IPS-18a (cell line): Measurements from ENCODE around the gene GPR183.

ENCODE experiments used
- H3K27ac ChIP-seq: one replicate; pipeline ENCODE4 v1.5.1; 2013; ENCODE audit warnings: low read length
- H3K27me3 ChIP-seq: one replicate; pipeline ENCODE4 v1.6.1; 2013; ENCODE audit warnings: mild to moderate bottlenecking, low read length; ENCODE audit not compliant: control insufficient read depth, insufficient read depth
- H3K36me3 ChIP-seq: one replicate; pipeline ENCODE4 v1.6.1; 2013; ENCODE audit warnings: low read depth, low read length; ENCODE audit not compliant: control insufficient read depth
- H3K4me1 ChIP-seq: one replicate; pipeline ENCODE4 v1.6.1; 2013; ENCODE audit warnings: low read depth, low read length; ENCODE audit not compliant: control insufficient read depth
- H3K4me3 ChIP-seq: one replicate; pipeline ENCODE4 v1.5.1; 2013; ENCODE audit warnings: low read length
- H3K9ac ChIP-seq: one replicate; pipeline ENCODE4 v1.6.1; 2013; ENCODE audit warnings: mild to moderate bottlenecking, low read length, moderate library complexity
- H3K9me3 ChIP-seq: one replicate; pipeline ENCODE4 v1.6.1; 2013; ENCODE audit warnings: low read depth, low read length; ENCODE audit not compliant: control insufficient read depth

GPR183 gene

GRCh38 chr13:99347911-99348451, 40.8 kb upstream of the GPR183 start:
- peaks cover 13% of the 10 kb centered on the region for H3K36me3 ChIP-seq
- H3K4me1 ChIP-seq, result no peaks in the 10 kb centered on the region
- H3K4me3 ChIP-seq, result no peak overlapping the region
- H3K9me3 ChIP-seq, result no peaks in the 10 kb centered on the region
- H3K27ac ChIP-seq, result no peak overlapping the region
- no peak overlapping the region for H3K9ac ChIP-seq
- no peaks in the 10 kb centered on the region for H3K27me3 ChIP-seq

DNA sequence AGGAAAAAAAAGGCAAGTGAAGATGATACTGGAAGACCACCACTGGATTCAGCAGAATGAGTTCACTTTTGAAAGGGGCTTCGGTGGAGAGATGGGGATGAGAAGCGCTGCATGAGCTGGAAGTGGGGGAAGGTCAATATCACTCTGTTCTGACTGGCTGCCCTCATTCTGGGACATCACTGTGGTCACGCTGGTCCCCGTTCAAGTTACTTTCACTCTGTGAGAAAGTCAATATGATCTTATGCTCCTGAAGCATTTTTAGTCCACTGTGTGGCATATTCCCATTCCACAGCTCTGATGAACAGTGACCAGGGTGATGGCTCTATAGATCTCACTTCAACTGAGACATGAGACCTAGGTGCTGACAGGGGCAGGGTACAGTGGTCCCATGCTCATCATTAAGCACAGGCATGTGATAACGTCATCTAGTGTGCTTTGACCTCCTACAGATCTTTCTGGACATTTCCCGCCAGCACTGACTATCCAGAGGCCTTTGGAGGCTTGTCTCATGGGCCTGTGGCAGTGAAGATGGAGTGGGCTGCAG, 40.2 kb upstream of the GPR183 start:
- no peaks in the 10 kb centered on the region for H3K27me3 ChIP-seq
- peaks cover 13% of the 10 kb centered on the region for H3K36me3 ChIP-seq
- H3K4me1 ChIP-seq, result no peaks in the 10 kb centered on the region
- no peak overlapping the region for H3K27ac ChIP-seq
- no peak overlapping the region for H3K9ac ChIP-seq
- no peak overlapping the region for H3K4me3 ChIP-seq
- H3K9me3 ChIP-seq, result no peaks in the 10 kb centered on the region

DNA sequence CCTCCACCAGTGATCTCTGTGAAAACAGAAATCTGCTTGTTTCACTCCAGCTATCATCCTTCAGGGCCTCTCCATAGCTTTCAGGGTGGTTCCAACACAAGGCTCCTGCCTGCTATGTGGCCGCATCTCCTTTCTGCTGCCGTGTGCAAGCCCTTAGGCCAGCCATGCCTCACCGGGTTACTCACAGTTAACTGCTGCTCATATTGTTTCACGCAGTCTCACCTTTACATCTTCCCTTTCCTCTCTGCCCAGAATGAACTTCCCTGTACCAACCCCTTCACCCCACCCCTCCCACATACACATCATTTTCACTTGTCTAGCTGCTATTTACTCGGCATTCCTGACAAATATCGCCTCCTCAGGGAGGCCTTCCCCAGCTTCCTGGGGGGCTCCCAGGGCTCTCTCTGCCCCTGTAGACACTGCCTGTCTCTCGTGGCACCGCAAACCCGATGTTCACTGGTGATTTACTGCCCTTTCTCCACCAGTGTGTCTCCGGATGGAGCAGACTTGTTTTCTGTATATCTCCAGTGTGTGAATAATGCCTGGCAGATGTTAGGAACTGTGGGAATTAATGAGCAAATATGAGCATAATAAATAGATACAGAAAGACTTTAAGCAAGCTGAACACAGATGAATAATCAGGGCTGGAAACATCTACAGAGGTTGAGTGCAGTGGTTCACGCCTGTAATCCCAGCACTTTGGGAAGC, 39.3 kb upstream of the GPR183 start:
- Histone ChIP-seq H3K4me1 (no peaks in the 10 kb centered on the region), H3K27me3 (no peaks in the 10 kb centered on the region), H3K27ac (no peak overlapping the region), H3K36me3 (peaks cover 19% of the 10 kb centered on the region), H3K9me3 (no peaks in the 10 kb centered on the region), H3K9ac (no peak overlapping the region), H3K4me3 (no peak overlapping the region)

DNA sequence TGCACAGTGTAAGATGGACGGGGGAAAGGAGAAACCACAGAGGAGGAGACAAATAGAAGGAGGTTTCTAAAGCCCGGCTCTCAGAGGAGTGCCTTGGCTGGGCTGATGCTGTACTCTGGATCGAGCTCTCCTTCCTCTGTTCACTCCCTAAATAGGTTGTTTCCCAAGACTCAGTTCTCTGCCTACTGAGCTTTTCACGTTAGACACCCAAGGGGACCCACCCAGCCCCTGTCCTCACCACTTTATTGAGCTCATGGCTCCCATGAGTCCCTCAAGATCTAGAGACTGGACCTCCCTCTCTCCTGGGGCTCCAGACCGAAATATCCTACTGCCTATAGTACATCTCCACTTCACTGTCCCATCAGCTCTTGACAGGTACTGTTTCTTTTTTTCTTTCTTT, 38.1 kb upstream of the GPR183 start:
- Histone ChIP-seq H3K4me3 (no peak overlapping the region), H3K27me3 (no peaks in the 10 kb centered on the region), H3K9me3 (no peaks in the 10 kb centered on the region), H3K27ac (no peak overlapping the region), H3K9ac (no peak overlapping the region), H3K4me1 (no peaks in the 10 kb centered on the region), H3K36me3 (peaks cover 23% of the 10 kb centered on the region)

DNA sequence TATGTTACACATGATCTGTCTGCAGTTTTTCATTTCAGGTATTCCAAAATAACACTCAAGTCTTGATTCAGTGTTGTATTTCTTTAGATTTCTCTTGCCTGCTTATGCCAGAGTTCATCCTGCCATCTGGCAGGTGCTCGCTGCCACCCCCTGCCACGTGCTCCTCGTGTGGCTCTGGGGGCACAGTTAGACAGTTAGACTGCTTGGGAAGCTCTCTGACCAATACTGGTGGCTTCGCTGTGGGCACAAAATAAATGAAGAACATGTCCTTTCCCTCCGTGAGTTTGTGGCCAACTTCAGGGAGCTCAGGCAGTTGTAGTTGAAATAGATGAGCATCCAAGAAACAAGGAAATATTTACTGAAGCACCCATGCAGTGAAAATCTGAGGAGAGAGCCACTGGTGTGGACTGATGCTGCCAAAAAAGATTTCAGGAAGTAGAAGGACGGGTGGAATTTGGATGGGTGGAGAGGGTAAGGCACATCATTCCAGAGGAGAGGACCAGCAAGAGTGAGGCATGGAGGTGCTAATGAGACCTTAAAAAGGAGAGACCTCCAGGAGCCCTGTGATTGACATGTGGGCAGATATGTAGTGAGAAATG, 37.5 kb upstream of the GPR183 start:
- no peak overlapping the region for H3K27ac ChIP-seq
- H3K27me3 ChIP-seq, result no peaks in the 10 kb centered on the region
- no peak overlapping the region for H3K9ac ChIP-seq
- peaks cover 24% of the 10 kb centered on the region for H3K36me3 ChIP-seq
- no peak overlapping the region for H3K4me3 ChIP-seq
- H3K4me1 ChIP-seq, result no peaks in the 10 kb centered on the region
- no peaks in the 10 kb centered on the region for H3K9me3 ChIP-seq

DNA sequence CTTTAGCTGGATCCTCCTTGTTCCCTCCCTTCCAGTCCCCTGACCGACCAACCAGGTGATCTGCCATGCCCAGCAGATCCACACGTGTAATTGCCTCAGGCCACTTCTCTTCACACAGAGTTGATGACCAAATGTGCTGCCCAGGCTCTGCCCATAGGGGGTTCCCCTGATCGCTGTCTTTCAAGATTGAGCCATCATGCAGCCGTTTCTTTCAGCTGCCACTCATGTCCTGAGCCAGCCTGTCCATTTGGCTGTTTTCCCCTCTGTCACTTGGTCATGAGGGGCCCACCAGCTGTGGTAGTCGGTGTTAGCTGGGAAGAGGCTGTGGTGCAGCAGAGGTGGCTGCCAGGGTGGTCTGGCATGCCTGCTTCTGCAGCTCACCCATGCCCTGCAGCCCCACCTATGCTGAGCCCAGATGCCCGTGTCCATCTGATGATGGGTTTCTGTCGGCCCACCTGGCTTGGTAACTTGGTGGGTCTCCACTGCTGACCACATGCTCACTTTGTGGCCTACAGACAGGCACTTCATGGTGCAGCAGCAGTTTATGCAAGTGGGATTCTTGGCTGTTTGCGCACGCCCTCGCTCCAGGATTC, 35.6 kb upstream of the GPR183 start:
- no peaks in the 10 kb centered on the region for H3K4me1 ChIP-seq
- no peak overlapping the region for H3K27ac ChIP-seq
- no peaks in the 10 kb centered on the region for H3K27me3 ChIP-seq
- H3K9ac ChIP-seq, result no peak overlapping the region
- H3K9me3 ChIP-seq, result no peaks in the 10 kb centered on the region
- no peak overlapping the region for H3K4me3 ChIP-seq
- peaks cover 21% of the 10 kb centered on the region for H3K36me3 ChIP-seq

- no peaks in the 10 kb centered on the region for H3K4me1 ChIP-seq
- H3K36me3 ChIP-seq, result peaks cover 16% of the 10 kb centered on the region
- H3K4me3 ChIP-seq, result no peak overlapping the region
- no peak overlapping the region for H3K27ac ChIP-seq
- no peaks in the 10 kb centered on the region for H3K27me3 ChIP-seq
- no peak overlapping the region for H3K9ac ChIP-seq
- H3K9me3 ChIP-seq, result no peaks in the 10 kb centered on the region
These were observed 34.9 kb upstream of the GPR183 start for GRCh38 chr13:99341969-99342722.

DNA sequence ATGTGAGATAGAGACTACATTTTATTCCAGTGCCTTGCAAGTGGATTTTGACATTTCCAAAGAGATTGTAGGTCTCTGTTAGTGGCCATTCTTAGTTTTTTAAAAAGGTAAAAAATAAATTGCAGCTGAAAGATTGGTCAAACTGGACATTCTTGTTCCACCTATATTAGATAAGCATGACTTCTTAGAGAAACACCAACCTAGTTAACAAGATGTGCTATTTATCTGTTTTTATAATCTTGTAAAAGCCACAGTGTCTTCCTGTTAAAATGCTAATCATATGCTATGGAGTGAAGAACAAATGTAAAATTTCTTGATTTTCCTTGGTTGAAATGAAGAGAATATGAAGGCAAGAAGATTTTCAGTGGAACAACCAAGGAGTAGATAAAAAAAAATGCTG, 33.4 kb upstream of the GPR183 start:
- no peaks in the 10 kb centered on the region for H3K4me1 ChIP-seq
- no peak overlapping the region for H3K4me3 ChIP-seq
- no peaks in the 10 kb centered on the region for H3K27me3 ChIP-seq
- no peaks in the 10 kb centered on the region for H3K9me3 ChIP-seq
- no peak overlapping the region for H3K27ac ChIP-seq
- peaks cover 16% of the 10 kb centered on the region for H3K36me3 ChIP-seq
- H3K9ac ChIP-seq, result no peak overlapping the region

- Histone ChIP-seq H3K4me3 (no peak overlapping the region), H3K4me1 (no peaks in the 10 kb centered on the region), H3K27me3 (no peaks in the 10 kb centered on the region), H3K36me3 (peaks cover 16% of the 10 kb centered on the region), H3K9me3 (no peaks in the 10 kb centered on the region), H3K27ac (no peak overlapping the region), H3K9ac (no peak overlapping the region)
These were observed 32.7 kb upstream of the GPR183 start for GRCh38 chr13:99339736-99340397.

- Histone ChIP-seq H3K4me1 (no peaks in the 10 kb centered on the region), H3K9me3 (no peaks in the 10 kb centered on the region), H3K4me3 (no peak overlapping the region), H3K27ac (no peak overlapping the region), H3K36me3 (peaks cover 16% of the 10 kb centered on the region), H3K9ac (no peak overlapping the region), H3K27me3 (no peaks in the 10 kb centered on the region)
These were observed 32.1 kb upstream of the GPR183 start for GRCh38 chr13:99339230-99339721.

GRCh38 chr13:99335603-99336002, 28.4 kb upstream of the GPR183 start:
- H3K27ac ChIP-seq, result no peak overlapping the region
- H3K4me3 ChIP-seq, result no peak overlapping the region
- H3K4me1 ChIP-seq, result no peaks in the 10 kb centered on the region
- H3K9ac ChIP-seq, result no peak overlapping the region
- no peaks in the 10 kb centered on the region for H3K9me3 ChIP-seq
- no peaks in the 10 kb centered on the region for H3K27me3 ChIP-seq
- H3K36me3 ChIP-seq, result peaks cover 4% of the 10 kb centered on the region
